Activated CD4-positive, alpha-beta T cell treated with anti-CD3 and anti-CD28 coated beads, Interleukin-2, amount 50 U/mL, for 4 hours (primary cell): Measurements from ENCODE around the gene GDI1.
A peak's percentile ranks its signal among the peaks of the same experiment; 100 is the strongest.

Source experiments
- DNase-seq, 2 experiments: peaks; one replicate each; pipeline ENCODE4 v3.0.0-alpha.2; 2020

The GDI1 gene

DNA sequence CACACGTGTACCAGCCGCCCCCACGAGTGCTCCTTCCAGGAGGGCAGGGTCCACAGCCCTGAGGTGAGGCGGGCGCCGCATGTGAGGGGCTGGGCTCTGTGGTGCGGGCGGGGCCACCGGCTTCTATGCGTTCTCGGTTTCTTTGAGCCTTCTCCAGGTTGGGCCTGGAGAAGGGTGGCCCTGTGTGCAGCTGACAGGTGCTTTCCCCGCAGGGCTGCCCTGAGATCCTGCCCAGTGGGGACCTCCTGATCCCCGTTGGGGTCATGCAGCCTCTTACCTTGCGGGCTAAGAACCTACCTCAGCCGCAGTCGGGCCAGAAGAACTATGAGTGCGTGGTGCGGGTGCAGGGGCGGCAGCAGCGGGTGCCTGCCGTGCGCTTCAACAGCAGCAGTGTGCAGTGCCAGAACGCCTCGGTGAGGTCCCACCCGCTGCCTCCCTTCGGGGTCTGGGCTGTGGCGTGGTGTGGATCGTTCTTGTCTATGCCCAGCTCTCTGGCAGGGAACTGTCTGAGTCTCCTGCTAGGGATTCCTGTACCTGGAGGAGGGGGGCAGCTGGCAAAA is 27.9 kb downstream of the GDI1 start:
- no peak for DNase-seq

GRCh38 chrX:154465601-154466000 is 28.6 kb downstream of the GDI1 start:
- no peak for DNase-seq

GRCh38 chrX:154466036-154466435 is 29.1 kb downstream of the GDI1 start:
- DNase-seq: no peak

- no peak for DNase-seq
These were observed 30.0 kb downstream of the GDI1 start for GRCh38 chrX:154466907-154467306.

DNA sequence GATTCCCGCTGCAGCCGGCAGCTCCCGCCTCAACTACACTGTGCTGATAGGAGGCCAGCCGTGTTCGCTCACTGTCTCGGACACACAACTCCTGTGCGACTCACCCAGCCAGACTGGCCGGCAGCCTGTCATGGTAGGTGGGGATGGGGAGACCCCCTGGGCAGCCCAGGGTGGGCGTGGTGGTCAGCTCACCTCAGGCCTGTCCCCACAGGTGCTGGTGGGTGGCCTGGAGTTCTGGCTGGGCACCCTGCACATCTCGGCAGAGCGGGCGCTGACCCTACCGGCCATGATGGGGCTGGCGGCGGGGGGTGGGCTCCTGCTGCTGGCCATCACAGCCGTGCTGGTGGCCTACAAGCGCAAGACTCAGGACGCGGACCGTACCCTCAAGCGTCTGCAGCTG is 30.6 kb downstream of the GDI1 start:
- DNase-seq: no peak

DNA sequence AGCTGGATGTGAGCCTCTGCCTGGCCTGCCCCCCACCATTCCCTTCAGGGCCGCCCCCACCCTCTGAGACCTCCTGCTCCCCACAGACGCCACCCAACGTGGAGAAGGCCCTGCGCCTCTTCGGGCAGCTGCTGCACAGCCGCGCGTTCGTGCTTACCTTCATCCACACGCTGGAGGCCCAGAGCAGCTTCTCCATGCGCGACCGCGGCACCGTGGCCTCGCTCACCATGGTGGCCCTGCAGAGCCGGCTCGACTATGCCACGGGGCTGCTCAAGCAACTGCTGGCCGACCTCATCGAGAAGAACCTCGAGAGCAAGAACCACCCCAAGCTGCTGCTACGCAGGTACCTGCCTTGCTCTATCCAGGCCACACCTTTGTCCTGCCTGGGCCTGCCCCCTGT is 31.3 kb downstream of the GDI1 start:
- DNase-seq: no peak

GRCh38 chrX:154469114-154469513 is 32.2 kb downstream of the GDI1 start:
- no peak for DNase-seq

- DNase-seq: no peak
These were observed 32.9 kb downstream of the GDI1 start for GRCh38 chrX:154469880-154470279.

DNA sequence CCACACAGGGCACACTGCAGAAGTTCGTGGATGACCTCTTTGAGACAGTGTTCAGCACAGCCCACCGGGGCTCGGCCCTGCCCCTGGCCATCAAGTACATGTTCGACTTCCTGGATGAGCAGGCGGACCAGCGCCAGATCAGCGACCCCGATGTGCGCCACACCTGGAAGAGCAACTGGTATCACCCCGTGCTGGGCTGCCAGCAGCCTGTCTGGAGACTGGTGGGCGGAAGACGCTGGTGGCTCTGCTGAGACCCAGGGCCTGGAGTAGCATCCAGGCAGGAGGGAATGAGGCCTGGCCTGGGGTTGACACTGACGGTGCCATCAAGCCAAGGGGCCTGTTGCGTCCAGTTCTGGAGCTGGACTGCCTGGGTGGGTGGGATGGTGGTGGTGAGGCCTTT is 33.5 kb downstream of the GDI1 start:
- no peak for DNase-seq

- no peak for DNase-seq
These were observed 34.1 kb downstream of the GDI1 start for GRCh38 chrX:154470914-154471568.

DNA sequence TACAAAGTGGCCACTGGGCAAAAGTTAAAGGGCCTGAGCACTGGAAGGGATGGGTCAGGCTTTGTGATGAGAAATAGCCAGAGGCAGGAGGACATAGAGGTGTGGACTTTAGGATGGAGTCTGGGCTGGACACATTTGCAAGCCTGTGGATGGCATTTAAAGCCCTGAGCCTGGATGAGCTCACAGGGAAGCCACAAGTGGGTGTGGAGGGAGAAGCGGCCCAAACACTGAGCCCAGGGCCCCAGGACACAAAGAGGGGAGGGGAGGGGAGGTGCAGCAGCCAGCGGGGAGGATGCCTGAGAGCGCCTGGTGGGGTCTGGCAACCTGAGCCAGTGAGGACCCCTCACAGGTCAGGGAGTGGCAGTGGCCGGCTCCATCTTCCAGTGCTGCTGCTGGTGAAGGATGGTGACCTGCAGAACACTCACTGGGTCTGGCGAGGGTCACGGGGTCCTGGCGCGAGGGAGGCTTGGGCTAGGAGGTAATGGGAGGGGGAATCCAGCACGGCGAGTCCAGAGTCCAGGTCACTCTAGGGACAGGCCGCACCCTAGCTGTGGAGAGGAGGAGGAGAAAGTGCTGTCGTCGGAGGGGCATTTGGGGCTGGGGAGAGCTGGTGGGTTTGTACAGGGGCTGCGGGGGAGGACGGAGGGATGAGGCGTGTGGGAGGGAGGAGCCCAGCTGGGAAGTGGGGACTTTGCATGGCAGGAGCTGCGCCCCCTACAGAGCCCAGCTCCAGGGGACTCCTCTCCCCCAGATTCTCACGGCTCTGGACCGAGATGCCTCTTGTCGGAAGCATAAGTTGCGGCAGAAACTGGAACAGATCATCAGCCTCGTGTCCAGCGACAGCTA is 35.1 kb downstream of the GDI1 start:
- DNase-seq: no peak

GRCh38 chrX:154472685-154473632 is 36.0 kb downstream of the GDI1 start:
- DNase-seq: no peak

DNA sequence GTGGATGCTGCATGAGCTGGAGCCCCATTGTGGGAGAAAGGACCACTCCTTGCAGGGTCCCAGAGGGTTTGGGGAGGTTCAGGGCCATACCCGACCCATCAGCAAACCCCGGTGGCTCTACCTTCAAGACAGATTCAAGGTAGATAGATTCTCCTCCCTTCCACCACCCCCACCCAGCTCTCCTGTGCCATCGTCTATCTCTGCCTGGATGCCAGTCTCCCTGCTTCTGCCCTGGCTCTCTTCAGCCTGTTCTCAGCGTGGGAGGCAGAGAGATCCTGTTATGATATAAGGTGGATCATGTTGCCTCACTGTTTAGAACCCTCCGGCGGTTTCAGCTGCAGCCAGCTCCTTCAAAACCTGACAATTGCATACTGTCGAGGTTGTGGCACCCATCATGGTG is 36.7 kb downstream of the GDI1 start:
- no peak for DNase-seq

GRCh38 chrX:154476821-154477220 is 39.9 kb downstream of the GDI1 start:
- DNase-seq: no peak

GRCh38 chrX:154477891-154478477 is 41.0 kb downstream of the GDI1 start:
- no peak for DNase-seq

GRCh38 chrX:154478728-154479622 is 42.0 kb downstream of the GDI1 start, which contains the start of gene LAGE3:
Gene LAGE3 (minus strand): TSS chrX:154479281. CDS start chrX:154478915, 366 bp downstream.
- peak; percentile 89 to 90 for DNase-seq

DNA sequence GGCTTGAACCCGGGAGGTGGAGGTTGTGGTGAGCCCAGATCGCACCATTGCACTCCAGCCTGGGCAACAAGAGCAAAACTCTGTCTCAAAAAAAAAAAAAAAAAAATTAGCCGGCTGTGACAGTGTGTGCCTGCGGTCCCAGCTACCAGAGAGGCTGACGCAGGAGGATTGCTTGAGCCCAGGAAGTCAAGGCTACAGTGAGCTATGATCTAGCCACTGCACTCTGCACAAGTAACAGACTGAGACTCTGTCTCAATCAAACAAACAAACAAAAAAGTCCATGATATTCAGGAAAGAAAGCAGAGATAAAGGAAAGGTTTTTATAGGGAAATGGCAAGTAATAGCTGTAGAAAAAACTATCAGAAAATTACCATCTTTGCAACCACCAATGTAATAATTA is 44.2 kb downstream of the GDI1 start:
- no peak for DNase-seq

DNA sequence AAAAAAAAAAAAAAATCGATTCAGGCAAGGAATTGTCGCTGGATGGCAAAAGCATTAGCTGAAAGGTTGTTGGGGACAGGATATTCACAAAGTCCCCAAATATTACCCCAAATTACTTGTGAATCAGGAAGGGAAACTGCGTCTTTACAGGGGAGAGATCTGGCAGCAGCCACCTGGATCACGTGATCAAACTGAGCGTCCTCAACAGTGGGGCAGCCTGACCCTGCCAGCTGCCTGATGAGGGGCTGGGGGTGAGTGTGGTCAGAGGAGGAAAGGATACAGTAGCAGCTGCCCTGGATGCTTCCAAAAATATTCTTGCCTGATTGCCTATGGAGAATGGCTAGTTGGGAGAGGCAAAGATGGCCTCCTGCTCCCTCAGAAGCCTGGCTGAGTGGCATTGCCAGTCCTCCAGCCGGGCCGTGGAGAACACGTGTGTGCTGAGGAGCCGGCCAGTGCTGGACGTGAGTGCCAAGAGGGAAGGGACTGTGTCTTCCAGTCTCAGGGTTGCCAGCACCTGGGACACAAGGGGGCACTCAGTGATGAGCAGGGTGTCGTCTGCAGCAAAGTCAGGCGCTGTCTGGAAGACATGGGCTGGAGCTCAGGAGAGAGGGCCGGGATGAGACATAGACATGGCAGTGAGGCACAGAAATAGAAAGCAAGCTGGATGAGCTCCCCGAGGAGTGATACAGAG is 45.1 kb downstream of the GDI1 start:
- DNase-seq: no peak

- DNase-seq: no peak
These were observed 45.8 kb downstream of the GDI1 start for GRCh38 chrX:154482786-154483185.

GRCh38 chrX:154483325-154483724 is 46.4 kb downstream of the GDI1 start:
- no peak for DNase-seq
